ENCODE measurements around the gene OGDH. TPM values are rescaled to one million over a fixed set of nuclear protein-coding genes. Genes with fewer than 3 reads are reported as not detected.

The OGDH gene
- total and polyA plus RNA-seq, 4 donors = 10.8 to 71.2 (median 41.2) TPM

DNA sequence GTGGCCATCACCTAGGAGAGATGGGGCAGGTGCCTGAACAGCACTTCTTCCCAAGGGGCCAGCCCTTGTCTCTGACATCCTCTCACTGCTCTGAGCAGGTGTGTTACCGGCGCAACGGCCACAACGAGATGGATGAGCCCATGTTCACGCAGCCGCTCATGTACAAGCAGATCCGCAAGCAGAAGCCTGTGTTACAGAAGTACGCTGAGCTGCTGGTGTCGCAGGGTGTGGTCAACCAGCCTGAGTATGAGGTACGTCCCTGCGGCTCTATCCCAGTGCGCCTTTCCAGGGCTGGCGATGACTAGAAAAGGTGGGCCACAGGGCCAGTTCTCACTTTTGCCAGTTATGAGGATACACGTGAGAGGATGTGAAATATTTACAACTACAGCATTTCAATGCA lies 87.9 kb downstream of the OGDH start:
- TF ChIP-seq JUND (IDR thresholded peaks at IDR 0.05) (no peak), SP1 (IDR thresholded peaks at IDR 0.05) (no peak), RAD21 (IDR thresholded peaks at IDR 0.05) (no peak), YY1 (IDR thresholded peaks at IDR 0.05) (no peak), FOXA1 (IDR thresholded peaks at IDR 0.05) (no peak), HNF4G (IDR thresholded peaks at IDR 0.05) (no peak), FOXA2 (IDR thresholded peaks at IDR 0.05) (no peak), RXRA (IDR thresholded peaks at IDR 0.05) (no peak), GABPA (IDR thresholded peaks at IDR 0.05 in 1 of 2, conservative IDR thresholded peaks at IDR 0.05 in 1 of 2) (no peak), TAF1 (conservative IDR thresholded peaks at IDR 0.05) (no peak), EGR1 (IDR thresholded peaks at IDR 0.05; ENCODE audit: low read depth in 2 of 2) (no peak)
- TF ChIP-seq, protein P1, sequence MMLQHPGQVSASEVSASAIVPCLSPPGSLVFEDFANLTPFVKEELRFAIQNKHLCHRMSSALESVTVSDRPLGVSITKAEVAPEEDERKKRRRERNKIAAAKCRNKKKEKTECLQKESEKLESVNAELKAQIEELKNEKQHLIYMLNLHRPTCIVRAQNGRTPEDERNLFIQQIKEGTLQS (IDR thresholded peaks at IDR 0.05) = no peak
- TF ChIP-seq, protein P2, sequence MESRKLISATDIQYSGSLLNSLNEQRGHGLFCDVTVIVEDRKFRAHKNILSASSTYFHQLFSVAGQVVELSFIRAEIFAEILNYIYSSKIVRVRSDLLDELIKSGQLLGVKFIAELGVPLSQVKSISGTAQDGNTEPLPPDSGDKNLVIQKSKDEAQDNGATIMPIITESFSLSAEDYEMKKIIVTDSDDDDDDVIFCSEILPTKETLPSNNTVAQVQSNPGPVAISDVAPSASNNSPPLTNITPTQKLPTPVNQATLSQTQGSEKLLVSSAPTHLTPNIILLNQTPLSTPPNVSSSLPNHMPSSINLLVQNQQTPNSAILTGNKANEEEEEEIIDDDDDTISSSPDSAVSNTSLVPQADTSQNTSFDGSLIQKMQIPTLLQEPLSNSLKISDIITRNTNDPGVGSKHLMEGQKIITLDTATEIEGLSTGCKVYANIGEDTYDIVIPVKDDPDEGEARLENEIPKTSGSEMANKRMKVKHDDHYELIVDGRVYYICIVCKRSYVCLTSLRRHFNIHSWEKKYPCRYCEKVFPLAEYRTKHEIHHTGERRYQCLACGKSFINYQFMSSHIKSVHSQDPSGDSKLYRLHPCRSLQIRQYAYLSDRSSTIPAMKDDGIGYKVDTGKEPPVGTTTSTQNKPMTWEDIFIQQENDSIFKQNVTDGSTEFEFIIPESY (IDR thresholded peaks at IDR 0.05) = no peak
- TF ChIP-seq, protein P3, sequence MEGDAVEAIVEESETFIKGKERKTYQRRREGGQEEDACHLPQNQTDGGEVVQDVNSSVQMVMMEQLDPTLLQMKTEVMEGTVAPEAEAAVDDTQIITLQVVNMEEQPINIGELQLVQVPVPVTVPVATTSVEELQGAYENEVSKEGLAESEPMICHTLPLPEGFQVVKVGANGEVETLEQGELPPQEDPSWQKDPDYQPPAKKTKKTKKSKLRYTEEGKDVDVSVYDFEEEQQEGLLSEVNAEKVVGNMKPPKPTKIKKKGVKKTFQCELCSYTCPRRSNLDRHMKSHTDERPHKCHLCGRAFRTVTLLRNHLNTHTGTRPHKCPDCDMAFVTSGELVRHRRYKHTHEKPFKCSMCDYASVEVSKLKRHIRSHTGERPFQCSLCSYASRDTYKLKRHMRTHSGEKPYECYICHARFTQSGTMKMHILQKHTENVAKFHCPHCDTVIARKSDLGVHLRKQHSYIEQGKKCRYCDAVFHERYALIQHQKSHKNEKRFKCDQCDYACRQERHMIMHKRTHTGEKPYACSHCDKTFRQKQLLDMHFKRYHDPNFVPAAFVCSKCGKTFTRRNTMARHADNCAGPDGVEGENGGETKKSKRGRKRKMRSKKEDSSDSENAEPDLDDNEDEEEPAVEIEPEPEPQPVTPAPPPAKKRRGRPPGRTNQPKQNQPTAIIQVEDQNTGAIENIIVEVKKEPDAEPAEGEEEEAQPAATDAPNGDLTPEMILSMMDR (IDR thresholded peaks at IDR 0.05; ENCODE audit: low read depth, low read length, missing input control) = no peak
- TF ChIP-seq, protein P4, sequence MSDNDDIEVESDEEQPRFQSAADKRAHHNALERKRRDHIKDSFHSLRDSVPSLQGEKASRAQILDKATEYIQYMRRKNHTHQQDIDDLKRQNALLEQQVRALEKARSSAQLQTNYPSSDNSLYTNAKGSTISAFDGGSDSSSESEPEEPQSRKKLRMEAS (IDR thresholded peaks at IDR 0.05) = no peak
- WGBS = 97% methylated on average over 14 of the region's 14 CpGs
- H3K4me1 ChIP-seq (ENCODE audit: control insufficient read depth in 4 of 4, insufficient read depth in 4 of 4, low read length in 3 of 4) = no peaks in the 10 kb centered on the region
- no peaks in the 10 kb centered on the region for H3K9me3 ChIP-seq (ENCODE audit: control insufficient read depth in 4 of 4, low read length in 3 of 4)
- no peak overlapping the region for H3K9ac ChIP-seq (ENCODE audit: low read depth in 1 of 2, low read length in 2 of 2)
- DNase-seq (ENCODE audit: low spot score) = no peak
- H3K4me3 ChIP-seq (ENCODE audit: low read depth in 1 of 3, low read length in 3 of 3) = no peak overlapping the region
- H3K27me3 ChIP-seq (ENCODE audit: control insufficient read depth in 4 of 4, insufficient read depth in 4 of 4, low read length in 3 of 4) = no peaks in the 10 kb centered on the region
- H3K27ac ChIP-seq (ENCODE audit: low read depth in 1 of 2, low read length in 2 of 2) = no peak overlapping the region
- H3K36me3 ChIP-seq (ENCODE audit: control insufficient read depth in 4 of 4, insufficient read depth in 3 of 4, low read depth in 1 of 4, low read length in 3 of 4) = peaks cover 8 to 57% (median 34%) of the 10 kb centered on the region in 4 donors

DNA sequence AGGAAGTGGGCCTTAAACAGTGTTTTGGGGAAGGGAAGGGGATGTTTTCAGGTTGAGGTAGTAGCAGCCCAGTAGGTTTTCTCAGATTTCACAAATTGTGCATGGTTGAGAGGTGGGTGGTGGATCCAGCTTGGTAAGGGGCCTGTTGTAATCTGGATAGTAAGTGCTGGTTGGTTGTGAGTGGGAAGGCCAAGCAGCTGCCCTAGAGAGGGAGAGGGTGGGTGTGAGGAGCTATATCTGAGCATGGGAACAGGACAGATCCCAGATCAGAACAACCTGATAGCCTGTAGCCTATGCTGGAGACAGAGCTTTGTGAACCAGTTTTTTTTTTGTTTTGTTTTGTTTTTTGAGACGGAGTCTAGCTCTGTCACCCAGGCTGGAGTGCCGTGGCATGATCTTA lies 88.3 kb downstream of the OGDH start:
- WGBS = 94% methylated on average over 2 of the region's 2 CpGs
- Histone ChIP-seq H3K27me3 (ENCODE audit: control insufficient read depth in 4 of 4, insufficient read depth in 4 of 4, low read length in 3 of 4) (no peaks in the 10 kb centered on the region), H3K9ac (ENCODE audit: low read depth in 1 of 2, low read length in 2 of 2) (no peak overlapping the region), H3K27ac (ENCODE audit: low read depth in 1 of 2, low read length in 2 of 2) (no peak overlapping the region), H3K36me3 (ENCODE audit: control insufficient read depth in 4 of 4, insufficient read depth in 3 of 4, low read depth in 1 of 4, low read length in 3 of 4) (peaks cover 8 to 62% (median 35%) of the 10 kb centered on the region in 4 donors), H3K4me1 (ENCODE audit: control insufficient read depth in 4 of 4, insufficient read depth in 4 of 4, low read length in 3 of 4) (no peaks in the 10 kb centered on the region), H3K9me3 (ENCODE audit: control insufficient read depth in 4 of 4, low read length in 3 of 4) (no peaks in the 10 kb centered on the region), H3K4me3 (ENCODE audit: low read depth in 1 of 3, low read length in 3 of 3) (no peak overlapping the region)
- no peak for DNase-seq (ENCODE audit: low spot score)
- TF ChIP-seq FOXA1 (IDR thresholded peaks at IDR 0.05) = no peak

DNA sequence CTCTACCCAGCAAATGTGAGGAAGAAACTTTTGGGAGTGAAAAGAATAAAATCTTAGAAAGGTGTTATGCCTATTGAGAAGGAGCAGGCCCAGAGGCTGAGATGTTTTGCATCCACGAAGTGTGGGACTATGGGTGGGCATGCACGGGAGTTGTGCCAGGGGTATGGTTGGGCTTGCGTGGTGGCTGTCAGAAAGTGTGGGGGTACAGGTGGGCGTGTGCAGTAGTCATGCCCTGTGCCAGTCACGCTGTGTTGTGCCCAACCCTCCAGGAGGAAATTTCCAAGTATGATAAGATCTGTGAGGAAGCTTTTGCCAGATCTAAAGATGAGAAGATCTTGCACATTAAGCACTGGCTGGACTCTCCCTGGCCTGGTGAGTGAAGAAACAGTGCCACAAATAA lies 89.3 kb downstream of the OGDH start:
- no peak overlapping the region for H3K9ac ChIP-seq (ENCODE audit: low read depth in 1 of 2, low read length in 2 of 2)
- H3K9me3 ChIP-seq (ENCODE audit: control insufficient read depth in 4 of 4, low read length in 3 of 4) = no peaks in the 10 kb centered on the region
- TF ChIP-seq SP1 (IDR thresholded peaks at IDR 0.05) (no peak), RAD21 (IDR thresholded peaks at IDR 0.05) (no peak), RXRA (IDR thresholded peaks at IDR 0.05) (no peak), NR2F2 (IDR thresholded peaks at IDR 0.05) (no peak), YY1 (IDR thresholded peaks at IDR 0.05) (no peak)
- TF ChIP-seq, protein P5, sequence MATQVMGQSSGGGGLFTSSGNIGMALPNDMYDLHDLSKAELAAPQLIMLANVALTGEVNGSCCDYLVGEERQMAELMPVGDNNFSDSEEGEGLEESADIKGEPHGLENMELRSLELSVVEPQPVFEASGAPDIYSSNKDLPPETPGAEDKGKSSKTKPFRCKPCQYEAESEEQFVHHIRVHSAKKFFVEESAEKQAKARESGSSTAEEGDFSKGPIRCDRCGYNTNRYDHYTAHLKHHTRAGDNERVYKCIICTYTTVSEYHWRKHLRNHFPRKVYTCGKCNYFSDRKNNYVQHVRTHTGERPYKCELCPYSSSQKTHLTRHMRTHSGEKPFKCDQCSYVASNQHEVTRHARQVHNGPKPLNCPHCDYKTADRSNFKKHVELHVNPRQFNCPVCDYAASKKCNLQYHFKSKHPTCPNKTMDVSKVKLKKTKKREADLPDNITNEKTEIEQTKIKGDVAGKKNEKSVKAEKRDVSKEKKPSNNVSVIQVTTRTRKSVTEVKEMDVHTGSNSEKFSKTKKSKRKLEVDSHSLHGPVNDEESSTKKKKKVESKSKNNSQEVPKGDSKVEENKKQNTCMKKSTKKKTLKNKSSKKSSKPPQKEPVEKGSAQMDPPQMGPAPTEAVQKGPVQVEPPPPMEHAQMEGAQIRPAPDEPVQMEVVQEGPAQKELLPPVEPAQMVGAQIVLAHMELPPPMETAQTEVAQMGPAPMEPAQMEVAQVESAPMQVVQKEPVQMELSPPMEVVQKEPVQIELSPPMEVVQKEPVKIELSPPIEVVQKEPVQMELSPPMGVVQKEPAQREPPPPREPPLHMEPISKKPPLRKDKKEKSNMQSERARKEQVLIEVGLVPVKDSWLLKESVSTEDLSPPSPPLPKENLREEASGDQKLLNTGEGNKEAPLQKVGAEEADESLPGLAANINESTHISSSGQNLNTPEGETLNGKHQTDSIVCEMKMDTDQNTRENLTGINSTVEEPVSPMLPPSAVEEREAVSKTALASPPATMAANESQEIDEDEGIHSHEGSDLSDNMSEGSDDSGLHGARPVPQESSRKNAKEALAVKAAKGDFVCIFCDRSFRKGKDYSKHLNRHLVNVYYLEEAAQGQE (IDR thresholded peaks at IDR 0.05) = no peak
- H3K4me1 ChIP-seq (ENCODE audit: control insufficient read depth in 4 of 4, insufficient read depth in 4 of 4, low read length in 3 of 4) = no peaks in the 10 kb centered on the region
- H3K27me3 ChIP-seq (ENCODE audit: control insufficient read depth in 4 of 4, insufficient read depth in 4 of 4, low read length in 3 of 4) = no peaks in the 10 kb centered on the region
- WGBS = 88% methylated on average over 5 of the region's 5 CpGs
- no peak overlapping the region for H3K27ac ChIP-seq (ENCODE audit: low read depth in 1 of 2, low read length in 2 of 2)
- H3K4me3 ChIP-seq (ENCODE audit: low read depth in 1 of 3, low read length in 3 of 3) = no peak overlapping the region
- DNase-seq (ENCODE audit: low spot score) = no peak
- peaks cover 8 to 62% (median 38%) of the 10 kb centered on the region in 4 donors for H3K36me3 ChIP-seq (ENCODE audit: control insufficient read depth in 4 of 4, insufficient read depth in 3 of 4, low read depth in 1 of 4, low read length in 3 of 4)
